ENCODE measurements around the gene NKX6-2.

The NKX6-2 gene

DNA sequence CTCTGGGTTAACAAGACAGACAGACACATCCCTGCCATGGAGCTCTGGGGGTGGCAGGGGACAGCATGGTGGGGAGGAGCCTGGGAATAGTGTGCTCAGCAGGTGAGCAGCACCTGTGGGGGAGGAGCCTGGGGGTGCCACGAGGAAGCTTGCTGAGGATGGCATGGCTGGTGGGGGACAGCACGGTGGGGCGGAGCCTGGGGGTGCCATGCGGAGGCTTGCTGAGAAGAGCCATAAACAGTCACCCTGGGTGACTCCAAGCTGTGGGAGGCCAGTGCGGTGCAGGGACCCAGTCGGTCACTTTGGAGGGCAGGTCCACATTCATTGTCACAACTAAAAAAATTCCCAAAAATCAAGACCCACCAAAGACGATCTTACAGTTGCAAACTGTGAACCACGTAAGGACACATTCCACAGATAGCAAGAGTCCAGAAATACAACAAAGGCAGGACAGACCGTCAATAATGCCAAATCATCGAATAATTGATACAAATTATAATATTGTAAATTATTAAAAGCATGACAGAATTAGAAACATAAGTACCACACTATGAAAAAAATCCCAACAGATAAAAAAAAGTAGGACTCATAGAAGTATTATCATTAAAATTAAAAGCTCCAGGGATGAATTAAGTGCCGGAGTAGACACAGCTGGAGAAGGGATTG, 24.4 kb downstream of the NKX6-2 start:
- no peak overlapping the region for H3K27ac ChIP-seq (ENCODE audit: low read length)
- H3K4me3 ChIP-seq (ENCODE audit: low read depth in 1 of 2, low read length in 2 of 2): no peak overlapping the region
- TF ChIP-seq EZH2 (IDR thresholded peaks at IDR 0.05; ENCODE audit: borderline replicate concordance, low read depth, low read length, severe bottlenecking): no peak
- TF ChIP-seq, protein P1, sequence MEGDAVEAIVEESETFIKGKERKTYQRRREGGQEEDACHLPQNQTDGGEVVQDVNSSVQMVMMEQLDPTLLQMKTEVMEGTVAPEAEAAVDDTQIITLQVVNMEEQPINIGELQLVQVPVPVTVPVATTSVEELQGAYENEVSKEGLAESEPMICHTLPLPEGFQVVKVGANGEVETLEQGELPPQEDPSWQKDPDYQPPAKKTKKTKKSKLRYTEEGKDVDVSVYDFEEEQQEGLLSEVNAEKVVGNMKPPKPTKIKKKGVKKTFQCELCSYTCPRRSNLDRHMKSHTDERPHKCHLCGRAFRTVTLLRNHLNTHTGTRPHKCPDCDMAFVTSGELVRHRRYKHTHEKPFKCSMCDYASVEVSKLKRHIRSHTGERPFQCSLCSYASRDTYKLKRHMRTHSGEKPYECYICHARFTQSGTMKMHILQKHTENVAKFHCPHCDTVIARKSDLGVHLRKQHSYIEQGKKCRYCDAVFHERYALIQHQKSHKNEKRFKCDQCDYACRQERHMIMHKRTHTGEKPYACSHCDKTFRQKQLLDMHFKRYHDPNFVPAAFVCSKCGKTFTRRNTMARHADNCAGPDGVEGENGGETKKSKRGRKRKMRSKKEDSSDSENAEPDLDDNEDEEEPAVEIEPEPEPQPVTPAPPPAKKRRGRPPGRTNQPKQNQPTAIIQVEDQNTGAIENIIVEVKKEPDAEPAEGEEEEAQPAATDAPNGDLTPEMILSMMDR (IDR thresholded peaks at IDR 0.05; ENCODE audit: borderline replicate concordance, extremely low read depth, low read length, poor library complexity, severe bottlenecking): no peak
- DNase-seq (no peak), ATAC-seq (ENCODE audit: insufficient read depth, low read depth) (no peak)
- no peak overlapping the region for H3K4me2 ChIP-seq (ENCODE audit: insufficient read depth, low read length)
- H3K79me2 ChIP-seq (ENCODE audit: insufficient read depth, low read length): no peaks in the 10 kb centered on the region
- no peak overlapping the region for H3K9ac ChIP-seq (ENCODE audit: low read depth, low read length)
- no peaks in the 10 kb centered on the region for H3K9me3 ChIP-seq (ENCODE audit: insufficient read depth, low read length, severe bottlenecking)
- H2AFZ ChIP-seq (ENCODE audit: low read depth, low read length): no peak overlapping the region
- H3K4me1 ChIP-seq (ENCODE audit: insufficient read depth, low read length): no peaks in the 10 kb centered on the region
- no peaks in the 10 kb centered on the region for H3K27me3 ChIP-seq (ENCODE audit: insufficient read depth, low read length, poor library complexity)
- peaks cover 39% of the 10 kb centered on the region for H3K36me3 ChIP-seq (ENCODE audit: insufficient read depth, low read length)
- H4K20me1 ChIP-seq (ENCODE audit: insufficient read depth, low read length): 0 out of 2 replicates have a peak, but pooled peaks cover 3% of the 10 kb centered on the region

DNA sequence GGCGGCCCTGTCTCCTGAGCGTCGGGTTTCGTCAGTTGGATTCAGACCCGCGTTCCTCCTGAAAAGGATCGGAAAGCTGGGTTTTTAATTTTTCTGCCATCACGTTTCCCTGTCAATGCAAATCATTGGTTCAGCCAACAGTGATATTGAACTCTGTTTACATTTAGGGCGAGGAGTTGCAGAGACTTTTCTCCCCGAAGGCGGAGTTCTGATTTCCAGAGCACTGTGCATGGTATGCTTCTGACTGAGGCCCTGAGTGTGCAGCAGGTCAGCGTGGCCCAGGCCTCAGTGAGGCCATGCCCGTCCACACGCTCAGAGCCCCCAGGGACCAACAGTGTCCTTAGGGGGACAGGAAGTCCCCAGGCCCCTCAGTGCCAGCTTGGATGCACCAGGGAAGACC, 27.1 kb downstream of the NKX6-2 start:
- no peak overlapping the region for H3K4me2 ChIP-seq (ENCODE audit: insufficient read depth, low read length)
- no peaks in the 10 kb centered on the region for H3K79me2 ChIP-seq (ENCODE audit: insufficient read depth, low read length)
- no peak overlapping the region for H3K4me3 ChIP-seq (ENCODE audit: low read depth in 1 of 2, low read length in 2 of 2)
- no peaks in the 10 kb centered on the region; the same call in 1 of the 2 replicates for H4K20me1 ChIP-seq (ENCODE audit: insufficient read depth, low read length)
- no peak overlapping the region for H2AFZ ChIP-seq (ENCODE audit: low read depth, low read length)
- H3K4me1 ChIP-seq (ENCODE audit: insufficient read depth, low read length): no peaks in the 10 kb centered on the region
- TF ChIP-seq, protein P1 (IDR thresholded peaks at IDR 0.05; ENCODE audit: borderline replicate concordance, extremely low read depth, low read length, poor library complexity, severe bottlenecking): no peak
- TF ChIP-seq EZH2 (IDR thresholded peaks at IDR 0.05; ENCODE audit: borderline replicate concordance, low read depth, low read length, severe bottlenecking): no peak
- H3K9ac ChIP-seq (ENCODE audit: low read depth, low read length): no peak overlapping the region
- peaks cover 57% of the 10 kb centered on the region for H3K36me3 ChIP-seq (ENCODE audit: insufficient read depth, low read length)
- no peaks in the 10 kb centered on the region for H3K27me3 ChIP-seq (ENCODE audit: insufficient read depth, low read length, poor library complexity)
- H3K27ac ChIP-seq (ENCODE audit: low read length): no peak overlapping the region
- DNase-seq: no peak
- H3K9me3 ChIP-seq (ENCODE audit: insufficient read depth, low read length, severe bottlenecking): no peaks in the 10 kb centered on the region
- ATAC-seq (ENCODE audit: insufficient read depth, low read depth): no peak

DNA sequence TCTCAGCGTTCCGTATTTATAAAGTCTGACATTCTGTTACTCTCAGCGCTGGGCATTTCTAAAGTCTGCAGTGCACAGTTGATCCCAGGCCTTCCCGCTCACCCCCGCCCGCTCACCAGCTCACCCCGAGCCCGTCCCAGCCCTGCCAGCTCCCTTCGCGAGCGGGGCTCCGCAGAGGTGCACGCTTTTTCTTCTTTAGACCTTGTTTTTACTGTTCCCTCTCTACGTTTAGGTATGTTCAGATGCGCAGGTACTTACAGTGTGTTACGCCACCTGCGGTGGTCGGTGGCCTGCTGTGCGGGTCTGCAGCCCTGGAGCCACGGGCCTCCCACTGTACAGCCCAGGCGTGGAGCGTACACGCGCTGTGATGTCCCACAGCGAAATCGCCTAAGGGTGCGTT, 28.8 kb downstream of the NKX6-2 start:
- no peaks in the 10 kb centered on the region for H3K4me1 ChIP-seq (ENCODE audit: insufficient read depth, low read length)
- TF ChIP-seq, protein P1 (IDR thresholded peaks at IDR 0.05; ENCODE audit: borderline replicate concordance, extremely low read depth, low read length, poor library complexity, severe bottlenecking): no peak
- TF ChIP-seq EZH2 (IDR thresholded peaks at IDR 0.05; ENCODE audit: borderline replicate concordance, low read depth, low read length, severe bottlenecking): no peak
- H4K20me1 ChIP-seq (ENCODE audit: insufficient read depth, low read length): no peaks in the 10 kb centered on the region; the same call in 1 of the 2 replicates
- H3K4me3 ChIP-seq (ENCODE audit: low read depth in 1 of 2, low read length in 2 of 2): no peak overlapping the region
- no peaks in the 10 kb centered on the region for H3K79me2 ChIP-seq (ENCODE audit: insufficient read depth, low read length)
- no peaks in the 10 kb centered on the region for H3K27me3 ChIP-seq (ENCODE audit: insufficient read depth, low read length, poor library complexity)
- no peak overlapping the region for H3K9ac ChIP-seq (ENCODE audit: low read depth, low read length)
- DNase-seq (no peak), ATAC-seq (ENCODE audit: insufficient read depth, low read depth) (no peak)
- H3K4me2 ChIP-seq (ENCODE audit: insufficient read depth, low read length): no peak overlapping the region
- peaks cover 58% of the 10 kb centered on the region for H3K36me3 ChIP-seq (ENCODE audit: insufficient read depth, low read length)
- H2AFZ ChIP-seq (ENCODE audit: low read depth, low read length): no peak overlapping the region
- no peak overlapping the region for H3K27ac ChIP-seq (ENCODE audit: low read length)
- H3K9me3 ChIP-seq (ENCODE audit: insufficient read depth, low read length, severe bottlenecking): no peaks in the 10 kb centered on the region
